Psoas muscle (tissue), 8 donors: ENCODE measurements around the gene ASIC3. TPM values are rescaled to one million over a fixed set of nuclear protein-coding genes. Genes with fewer than 3 reads are reported as not detected.
A peak's percentile ranks its signal among the peaks of the same experiment; 100 is the strongest.

Experiments used
- ATAC-seq, 4 donors: fragments of 200-7000 bp; cut with Tn5 transposase; one replicate each; pipeline ENCODE4 v1.9.1; 2020; ENCODE audit warnings: moderate library complexity in 3 of 4, mild to moderate bottlenecking in 2 of 4
- DNase-seq, 2 donors: peaks; one replicate each; pipeline ENCODE4 v3.0.0-alpha.2; 2020
- H3K27ac ChIP-seq: fragments of 200-600 bp; one replicate; pipeline ENCODE4 v1.8.0; 2022
- H3K27me3 ChIP-seq, 3 donors: fragments of 200-600 bp in 1 of 3; one replicate each; pipeline versions ENCODE4 v1.6.1 to v1.8.0; 2013 to 2022; ENCODE audit warnings: low read length in 2 of 3, mild to moderate bottlenecking in 2 of 3, moderate library complexity in 1 of 3; ENCODE audit not compliant: insufficient read depth in 3 of 3
- H3K36me3 ChIP-seq, 2 donors: fragments of 200-600 bp in 1 of 2; one replicate each; pipeline versions ENCODE4 v1.6.1 to v1.8.0; 2013 to 2022; ENCODE audit warnings: low read depth in 1 of 2, mild to moderate bottlenecking in 1 of 2, moderate library complexity in 1 of 2; ENCODE audit not compliant: insufficient read depth in 1 of 2
- H3K4me1 ChIP-seq: fragments of 200-600 bp; one replicate; pipeline ENCODE4 v1.8.0; 2022
- H3K4me3 ChIP-seq: fragments of 200-600 bp; one replicate; pipeline ENCODE4 v1.8.0; 2022; ENCODE audit warnings: mild to moderate bottlenecking
- H3K9me3 ChIP-seq: fragments of 200-600 bp; one replicate; pipeline ENCODE4 v1.8.0; 2022
- CTCF ChIP-seq: fragments of 200-600 bp; IDR thresholded peaks from one replicate; pipeline ENCODE4 v1.8.0; 2022; ENCODE audit warnings: antibody characterized with exemption
- WGBS, 3 donors: extraction: QIAGEN DNeasy Blood & Tissue Kit; methylation state at CpG; one replicate each; pipeline versions ENCODE4 v1.1.6 to v1.1.7; 2013; 5-methylcytosine and 5-hydroxymethylcytosine counted together
- intact Hi-C, 2 donors: fragments of 100-400 bp; cut with DNase I; formaldehyde crosslinking; loops; one replicate each; pipeline versions ENCODE4 v1.11.0 to v1.14.2; 2022
- polyA plus RNA-seq, 3 donors: library from polyadenylated mRNA; stranded (reverse); fragments of 200-250 nt; gene quantifications; one replicate each; pipeline ENCODE4 v1.2.3, GENCODE V29; 2013
- total RNA-seq, 4 donors: library from RNA; stranded (reverse); fragmentation: NEBNext Ultra II Directional in 2 of 4; extraction: Animal tissue kit (Norgen Biotek cat#: 25700) in 2 of 4; gene quantifications; one replicate each; pipeline versions ENCODE4 v1.2.1 to v1.2.4, GENCODE V29; 2021 to 2023
- donor health status: healthy with polysubstance abuse.
- donor health status: DM: no; HTN: no; CAD: no; lungs with moderate emphysema.
- donor health status: Bipolar disorder and iron deficiency.
- donor health status: healthy.
- donor health status: DM: yes; HTN: yes; CAD: no.
- donor health status: DM: no; HTN: no; CAD: no.
- donor health status: DM: no; HTN: no; CAD: no.
- donor health status: DM: yes; HTN: yes; CAD: no.

Gene ASIC3
- total and polyA plus RNA-seq, 7 donors = 1.8 to 6.2 (median 3.0) TPM

GRCh38 chr7:151059367-151060112, 11.2 kb downstream of the ASIC3 start, which contains the start of gene SLC4A2:
Gene SLC4A2, plus strand, starts transcription at chr7:151059589. Its CDS starts 2,399 bp downstream, at chr7:151061988.
- intact Hi-C loops = loop anchor here in 1 of 2 donors (1.0 kb wide), 1 partner anchor 23 kb away; no protein-coding TSS in a partner anchor
- 1 to 2% (median 2%) methylated on average over 26 to 75 of the region's 75 CpGs for WGBS, 3 donors
- no peaks in the 10 kb centered on the region for H3K27me3 ChIP-seq
- peak; percentile 46 for TF ChIP-seq CTCF
- H3K4me1 ChIP-seq = peaks cover 34% of the 10 kb centered on the region
- peaks cover 1 to 7% of the 10 kb centered on the region in 2 donors for H3K36me3 ChIP-seq
- peak within 1 kb of the TSS; percentile 99 for H3K27ac ChIP-seq
- peak within 1 kb of the TSS; percentile 85 for H3K4me3 ChIP-seq
- H3K9me3 ChIP-seq = no peaks in the 10 kb centered on the region
- DNase-seq (peak; percentile 88 to 90), ATAC-seq (peak; percentile 59 to 75 (median 66))

- Histone ChIP-seq H3K36me3 (peaks cover 5 to 12% of the 10 kb centered on the region in 2 donors), H3K9me3 (no peaks in the 10 kb centered on the region), H3K27ac (peak overlapping the region; percentile 99), H3K4me1 (peaks cover 34% of the 10 kb centered on the region), H3K27me3 (no peaks in the 10 kb centered on the region), H3K4me3 (peak overlapping the region; percentile 85)
- ATAC-seq (no peak), DNase-seq (no peak)
- intact Hi-C loops = no loop called here
- TF ChIP-seq CTCF = no peak
- 2 to 4% (median 3%) methylated on average over 15 to 17 of the region's 17 CpGs for WGBS, 3 donors
Observed at GRCh38 chr7:151060113-151060415, 11.7 kb downstream of the ASIC3 start.

- no peak for TF ChIP-seq CTCF
- DNase-seq (no peak), ATAC-seq (no peak)
- peak overlapping the region; percentile 85 for H3K4me3 ChIP-seq
- no peaks in the 10 kb centered on the region for H3K27me3 ChIP-seq
- intact Hi-C loops = no loop called here
- peak overlapping the region; percentile 99 for H3K27ac ChIP-seq
- 17 to 25% (median 18%) methylated on average over 21 of the region's 21 CpGs for WGBS, 3 donors
- H3K9me3 ChIP-seq = no peaks in the 10 kb centered on the region
- H3K36me3 ChIP-seq = peaks cover 5 to 17% of the 10 kb centered on the region in 2 donors
- H3K4me1 ChIP-seq = peaks cover 34% of the 10 kb centered on the region
Observed at GRCh38 chr7:151060416-151061212, 12.3 kb downstream of the ASIC3 start.

GRCh38 chr7:151061213-151062110, 13.1 kb downstream of the ASIC3 start:
- Histone ChIP-seq H3K27ac (no peak overlapping the region), H3K4me1 (peaks cover 34% of the 10 kb centered on the region)
- no peak for DNase-seq

More at GRCh38 chr7:151061213-151062110, 13.1 kb downstream of the ASIC3 start:
- 69 to 71% (median 70%) methylated on average over 33 of the region's 33 CpGs for WGBS, 3 donors
- peak overlapping the region; percentile 85 for H3K4me3 ChIP-seq
- H3K27me3 ChIP-seq = no peaks in the 10 kb centered on the region
- no peak for ATAC-seq
- no peak for TF ChIP-seq CTCF
- intact Hi-C loops = no loop called here
- no peaks in the 10 kb centered on the region for H3K9me3 ChIP-seq
- peaks cover 5 to 26% of the 10 kb centered on the region in 2 donors for H3K36me3 ChIP-seq
